Left ventricle myocardium inferior (tissue), 1 donor: ENCODE results near the gene CLDN4. TPM values are rescaled to one million over a fixed set of nuclear protein-coding genes. Genes with fewer than 3 reads are reported as not detected.
"Not testable (repeated sequence)": the region's sequence is repeated elsewhere in the genome, so short reads cannot be mapped to it uniquely, and the experiment has no call there.

ENCODE experiments used
- DNase-seq: peaks from one replicate; pipeline ENCODE4 v3.0.0-alpha.2; 2020
- H3K27ac ChIP-seq: fragments of 200-600 bp; replicated peaks from 2 replicates; pipeline ENCODE4 v1.8.0; 2021
- H3K27me3 ChIP-seq: fragments of 200-600 bp; 2 replicates; pipeline ENCODE4 v1.8.0; 2021; ENCODE audit warnings: low read depth
- H3K36me3 ChIP-seq: fragments of 200-600 bp; 2 replicates; pipeline ENCODE4 v1.8.0; 2021
- H3K4me1 ChIP-seq: fragments of 200-600 bp; 2 replicates; pipeline ENCODE4 v1.8.0; 2021
- H3K4me3 ChIP-seq: fragments of 200-600 bp; 2 replicates; pipeline ENCODE4 v1.8.0; 2021; ENCODE audit warnings: mild to moderate bottlenecking, moderate library complexity
- H3K9me3 ChIP-seq: fragments of 200-600 bp; replicated peaks from 2 replicates; pipeline ENCODE4 v1.8.0; 2021
- CTCF ChIP-seq: fragments of 200-600 bp; IDR thresholded peaks from 2 replicates; pipeline ENCODE4 v1.8.0; 2021; ENCODE audit warnings: antibody characterized with exemption, mild to moderate bottlenecking, borderline replicate concordance
- intact Hi-C: fragments of 100-400 bp; cut with micrococcal nuclease; formaldehyde crosslinking; loops from one replicate; pipeline ENCODE4 v1.11.0; 2022
- total RNA-seq: library from RNA; stranded (reverse); fragmentation: NEBNext Ultra II Directional; extraction: Animal tissue kit (Norgen Biotek cat#: 25700); gene quantifications from one replicate; pipeline ENCODE4 v1.2.1, GENCODE V29; 2021
- donor health status: DM: no; HTN: yes; CAD: no; lungs with severe emphysema.

The CLDN4 gene
- total RNA-seq, 1 donor from 2014 or later, result 0.27 TPM

GRCh38 chr7:73831834-73832651 is 1.2 kb downstream of the CLDN4 start:
- H3K27ac ChIP-seq, result no peak overlapping the region
- no peak overlapping the region for H3K4me3 ChIP-seq

GRCh38 chr7:73832806-73833205 is 2.0 kb downstream of the CLDN4 start:
- Histone ChIP-seq H3K4me3 (no peak overlapping the region), H3K4me1 (peaks cover 8% of the 10 kb centered on the region), H3K9me3 (no peaks in the 10 kb centered on the region), H3K27me3 (peaks cover 44% of the 10 kb centered on the region), H3K27ac (no peak overlapping the region), H3K36me3 (no peaks in the 10 kb centered on the region)
- intact Hi-C loops, result no loop called here
- TF ChIP-seq CTCF, result no peak
- no peak for DNase-seq

More at GRCh38 chr7:73831834-73832651, 1.2 kb downstream of the CLDN4 start:
- H3K36me3 ChIP-seq, result no peaks in the 10 kb centered on the region
- no peak for DNase-seq
- intact Hi-C loops, result no loop called here
- H3K4me1 ChIP-seq, result peaks cover 13% of the 10 kb centered on the region
- no peaks in the 10 kb centered on the region for H3K9me3 ChIP-seq
- no peak for TF ChIP-seq CTCF
- peaks cover 44% of the 10 kb centered on the region for H3K27me3 ChIP-seq

- H3K27me3 ChIP-seq, result peaks cover 44% of the 10 kb centered on the region
- DNase-seq, result no peak
- intact Hi-C loops, result no loop called here
These were observed 2.6 kb downstream of the CLDN4 start for GRCh38 chr7:73833251-73833919.

GRCh38 chr7:73834626-73835191 is 3.9 kb downstream of the CLDN4 start:
- DNase-seq, result no peak
- TF ChIP-seq CTCF, result no peak
- peaks cover 35% of the 10 kb centered on the region for H3K27me3 ChIP-seq
- H3K27ac ChIP-seq, result no peak overlapping the region
- H3K9me3 ChIP-seq, result no peaks in the 10 kb centered on the region
- intact Hi-C loops, result no loop called here
- no peaks in the 10 kb centered on the region for H3K4me1 ChIP-seq
- H3K36me3 ChIP-seq, result no peaks in the 10 kb centered on the region
- H3K4me3 ChIP-seq, result no peak overlapping the region

More at GRCh38 chr7:73833251-73833919, 2.6 kb downstream of the CLDN4 start:
- Histone ChIP-seq H3K4me3 (no peak overlapping the region), H3K4me1 (peaks cover 2% of the 10 kb centered on the region), H3K27ac (no peak overlapping the region), H3K36me3 (no peaks in the 10 kb centered on the region), H3K9me3 (no peaks in the 10 kb centered on the region)
- TF ChIP-seq CTCF, result no peak

GRCh38 chr7:73837167-73837566 is 6.4 kb downstream of the CLDN4 start:
- H3K4me1 ChIP-seq, H3K36me3 ChIP-seq, H3K9me3 ChIP-seq, H3K27me3 ChIP-seq, intact Hi-C loops, DNase-seq, H3K4me3 ChIP-seq, H3K27ac ChIP-seq: not testable (repeated sequence)

GRCh38 chr7:73838642-73839041 is 7.8 kb downstream of the CLDN4 start:
- no peaks in the 10 kb centered on the region for H3K9me3 ChIP-seq
- intact Hi-C loops, result no loop called here
- H3K27me3 ChIP-seq, result no peaks in the 10 kb centered on the region
- no peak overlapping the region for H3K27ac ChIP-seq
- no peak overlapping the region for H3K4me3 ChIP-seq
- no peak for DNase-seq
- peaks cover 12% of the 10 kb centered on the region for H3K4me1 ChIP-seq
- no peaks in the 10 kb centered on the region for H3K36me3 ChIP-seq
- no peak for TF ChIP-seq CTCF
